ENCODE results near the gene ENPEP.

GRCh38 chr4:110510277-110510676, 34.3 kb downstream of the ENPEP start:
- no peak for TF ChIP-seq CTCF (IDR thresholded peaks at IDR 0.05)
- TF ChIP-seq POLR2A (IDR thresholded peaks at IDR 0.05) = no peak
- no peak for TF ChIP-seq EP300 (IDR thresholded peaks at IDR 0.05)
